HG02884 (cell line): ENCODE measurements around the gene PDE5A.
"Not testable (repeated sequence)": the region's sequence is repeated elsewhere in the genome, so short reads cannot be mapped to it uniquely, and the experiment has no call there.

Source experiments
- ATAC-seq: cut with Tn5 transposase; IDR thresholded peaks from one replicate; pipeline ENCODE4 v1.9.1; 2021; ENCODE audit warnings: mild to moderate bottlenecking, moderate library complexity; ENCODE audit not compliant: unreplicated experiment

PDE5A gene

DNA sequence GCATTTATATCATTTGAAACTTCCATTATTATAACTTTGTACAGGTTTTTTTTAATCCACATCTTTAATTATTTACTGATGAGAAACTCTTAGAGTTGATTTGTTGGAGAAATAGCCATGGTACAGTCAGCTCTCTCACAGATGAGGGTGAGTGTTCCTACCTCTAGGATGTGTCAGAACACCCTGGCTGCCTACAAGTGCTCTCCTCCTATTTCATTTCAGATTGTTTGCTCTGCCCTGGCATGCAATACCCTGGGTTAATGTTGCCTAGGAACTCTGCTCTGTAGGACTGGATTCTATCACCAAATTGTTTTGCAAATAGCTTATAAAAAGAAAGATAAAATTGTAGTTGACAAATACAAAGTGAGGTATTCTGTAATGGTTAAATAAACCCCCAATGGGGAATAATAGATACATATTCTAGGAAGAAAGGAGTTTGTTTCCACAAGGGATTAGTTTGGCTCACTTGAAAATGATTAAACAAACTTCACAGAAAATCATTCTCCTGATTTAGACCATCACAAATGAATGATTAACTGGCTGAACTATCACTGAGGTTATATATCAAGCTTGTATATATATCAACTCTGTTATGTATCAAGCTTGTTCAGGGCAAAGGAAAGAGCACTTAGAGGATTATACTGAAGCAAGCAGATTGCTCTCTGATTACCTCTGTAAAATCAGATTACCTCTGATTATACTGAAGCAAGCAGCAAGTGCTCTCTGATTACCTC, 150.0 kb downstream of the PDE5A start:
- no peak for ATAC-seq

GRCh38 chr4:119477412-119478053, 151.1 kb downstream of the PDE5A start:
- peak; percentile 62 for ATAC-seq

GRCh38 chr4:119471259-119471658, 157.3 kb downstream of the PDE5A start:
- peak; percentile 44 for ATAC-seq

DNA sequence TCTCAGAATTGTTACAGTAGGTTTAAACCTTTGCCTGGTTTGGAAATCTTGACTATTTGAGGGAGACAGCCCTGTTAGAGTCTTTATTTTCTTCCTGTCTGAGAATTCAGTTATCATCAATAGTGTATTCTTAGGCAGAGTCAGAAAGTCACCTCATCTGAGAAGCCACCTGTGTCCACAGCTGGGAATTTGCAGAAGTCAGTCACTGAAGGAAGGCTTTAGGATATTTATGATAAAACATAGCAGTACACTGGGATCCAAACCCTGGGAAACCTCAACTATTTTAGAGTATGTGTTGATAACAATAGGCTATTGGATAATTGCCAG, 157.9 kb downstream of the PDE5A start:
- ATAC-seq, result peak; percentile 41

DNA sequence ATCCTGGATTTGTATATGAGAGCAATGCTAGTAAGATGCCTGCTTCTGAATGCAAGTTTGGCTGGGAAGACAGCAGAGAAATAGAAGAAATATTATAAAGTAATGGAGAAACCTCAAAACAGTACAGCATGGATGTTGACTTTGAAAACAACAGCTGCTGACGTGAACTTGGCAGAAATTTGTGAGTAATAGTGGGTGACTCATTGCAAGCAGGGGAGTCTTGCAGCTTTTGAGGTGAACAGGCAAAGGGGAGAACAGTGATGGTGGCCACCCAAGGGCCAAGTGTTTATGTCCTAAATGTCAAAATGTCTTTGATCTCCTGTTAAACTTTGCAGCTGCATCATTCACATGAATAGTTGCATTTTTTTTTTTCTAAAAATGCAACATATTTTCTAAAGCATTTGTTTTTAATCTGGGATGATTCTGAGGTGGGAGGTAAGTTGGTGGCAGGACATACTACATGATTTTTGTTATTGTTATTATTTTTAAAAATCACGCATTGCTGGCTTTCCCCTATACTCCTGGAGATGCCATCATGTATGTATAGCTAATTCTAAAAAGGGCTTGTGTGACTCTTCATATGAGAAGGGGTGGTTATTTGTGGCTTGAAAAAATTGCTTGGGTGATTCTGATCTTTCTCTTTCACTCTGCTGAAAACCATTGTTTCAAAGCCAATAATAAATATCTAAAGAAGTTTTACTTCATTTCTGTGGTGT, 158.4 kb downstream of the PDE5A start:
- ATAC-seq, result peak; percentile 66

GRCh38 chr4:119469039-119469438, 159.6 kb downstream of the PDE5A start:
- not testable (repeated sequence) for ATAC-seq

GRCh38 chr4:119462733-119463132, 165.9 kb downstream of the PDE5A start:
- ATAC-seq, result peak; percentile 68

DNA sequence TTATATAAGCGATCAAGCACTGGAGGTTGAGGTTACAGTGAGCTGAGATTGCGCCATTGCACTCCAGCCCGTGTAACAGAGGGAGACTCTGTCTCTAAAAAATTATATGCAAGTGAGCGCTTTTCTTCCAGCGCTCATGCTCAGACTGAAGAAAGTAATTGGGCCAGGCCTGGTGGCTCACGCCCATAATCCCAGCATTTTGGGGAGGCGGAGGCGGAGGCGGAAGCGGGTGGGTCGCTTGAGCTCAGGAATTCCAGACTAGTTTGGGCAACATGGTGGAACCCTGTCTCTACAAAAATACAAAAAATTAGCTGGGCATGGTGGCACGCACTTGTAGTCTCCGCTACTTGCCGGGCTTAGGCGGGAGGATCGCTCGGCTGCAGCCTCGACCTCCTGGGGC, 172.9 kb downstream of the PDE5A start:
- not testable (repeated sequence) for ATAC-seq

DNA sequence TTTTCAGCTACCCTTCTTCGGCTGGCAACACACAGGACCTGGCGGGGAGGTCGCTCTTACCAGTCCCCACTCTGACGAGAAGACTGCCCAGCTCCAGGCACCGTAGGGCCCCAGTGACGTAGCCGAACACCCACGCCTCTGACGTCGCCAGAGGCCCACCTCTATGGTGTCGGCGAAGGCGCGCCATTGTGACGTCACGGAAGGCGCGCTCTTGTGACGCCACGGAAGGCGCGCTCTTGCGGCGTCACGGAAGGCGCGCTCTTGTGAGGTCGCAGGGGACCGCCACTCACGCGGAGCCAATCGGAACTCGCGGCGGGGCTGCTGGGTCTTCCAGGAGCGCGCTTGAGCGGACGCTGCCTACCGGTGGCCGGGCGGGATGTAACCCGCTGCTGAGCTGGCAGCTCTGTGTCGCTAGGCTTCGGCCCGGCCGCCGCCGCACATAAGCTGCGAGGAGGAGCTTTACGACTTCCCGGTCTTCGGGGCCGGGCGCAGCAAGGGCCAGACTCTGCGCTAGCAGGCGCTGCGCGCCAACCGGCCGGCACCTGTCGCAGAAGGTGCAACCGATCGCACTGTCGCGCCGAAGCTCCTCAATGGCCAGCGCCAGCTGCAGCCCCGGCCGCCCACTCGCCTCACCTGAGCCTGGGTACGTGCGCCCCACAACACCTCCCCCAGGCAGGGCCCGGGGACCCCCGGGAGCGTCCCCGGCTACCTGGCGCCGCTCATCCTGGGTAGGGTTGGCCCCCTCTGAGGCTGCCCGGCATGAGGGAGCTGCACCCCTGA, 173.9 kb downstream of the PDE5A start:
- peak; percentile 100 for ATAC-seq

DNA sequence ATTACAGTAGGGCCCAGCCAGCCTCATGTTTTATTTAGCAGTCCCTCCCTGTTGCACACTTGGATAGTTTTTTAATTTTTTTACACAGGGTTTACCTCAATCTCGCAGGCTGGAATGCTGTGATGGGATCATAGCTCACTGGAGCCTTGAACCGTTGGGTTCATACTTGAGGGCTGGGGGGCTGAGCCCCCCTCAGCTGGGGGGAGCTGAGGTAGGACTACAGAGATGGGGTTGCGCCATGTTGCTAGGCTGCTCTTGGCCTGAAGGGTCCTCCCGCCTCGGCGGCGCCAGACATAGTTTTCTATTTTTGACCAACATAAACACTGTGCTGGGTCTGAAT, 174.5 kb downstream of the PDE5A start:
- not testable (repeated sequence) for ATAC-seq

- not testable (repeated sequence) for ATAC-seq
These were observed 175.3 kb downstream of the PDE5A start for GRCh38 chr4:119453286-119453685.

DNA sequence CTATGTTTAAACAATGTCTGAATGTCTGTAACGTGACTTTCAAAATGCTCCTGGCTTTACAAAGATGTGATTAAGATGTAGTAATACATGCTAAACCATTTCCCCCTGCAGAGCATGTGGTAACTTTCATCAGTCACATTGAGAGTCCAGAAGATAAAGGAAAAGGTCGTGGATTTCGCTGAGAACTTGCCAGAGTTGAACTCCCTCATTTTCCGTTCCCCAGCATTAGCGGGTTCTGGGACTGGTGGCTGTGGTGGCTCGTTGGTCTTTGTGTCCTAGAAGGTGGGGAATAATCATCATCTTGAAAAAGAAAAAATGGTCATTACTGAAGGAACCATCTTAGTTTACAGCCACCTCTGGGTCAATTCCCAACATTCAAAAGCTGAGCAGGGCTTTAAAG, 178.8 kb downstream of the PDE5A start:
- not testable (repeated sequence) for ATAC-seq
